ENCODE data around the gene MAPK8IP1.

DNA sequence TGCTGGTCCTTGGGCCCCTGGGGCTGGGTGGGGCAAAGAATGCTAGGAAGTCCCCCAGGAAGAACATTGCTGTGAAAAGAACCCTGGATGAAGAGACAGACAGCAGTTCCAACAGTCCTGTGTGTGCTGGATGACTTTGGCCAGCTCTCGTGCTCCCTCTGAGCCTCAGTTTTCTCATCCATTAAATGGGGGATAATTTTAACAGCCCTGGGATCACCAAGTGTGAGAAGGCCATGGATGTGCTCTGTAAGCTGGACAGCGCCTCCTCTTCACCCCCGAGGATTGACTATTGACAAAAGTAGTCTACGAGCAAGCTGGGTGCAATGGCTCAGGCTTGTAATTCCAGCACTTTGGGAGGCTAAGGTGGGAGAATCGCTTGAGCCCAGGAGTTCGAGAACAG, 39.5 kb downstream of the MAPK8IP1 start:
- TF ChIP-seq, protein P1, sequence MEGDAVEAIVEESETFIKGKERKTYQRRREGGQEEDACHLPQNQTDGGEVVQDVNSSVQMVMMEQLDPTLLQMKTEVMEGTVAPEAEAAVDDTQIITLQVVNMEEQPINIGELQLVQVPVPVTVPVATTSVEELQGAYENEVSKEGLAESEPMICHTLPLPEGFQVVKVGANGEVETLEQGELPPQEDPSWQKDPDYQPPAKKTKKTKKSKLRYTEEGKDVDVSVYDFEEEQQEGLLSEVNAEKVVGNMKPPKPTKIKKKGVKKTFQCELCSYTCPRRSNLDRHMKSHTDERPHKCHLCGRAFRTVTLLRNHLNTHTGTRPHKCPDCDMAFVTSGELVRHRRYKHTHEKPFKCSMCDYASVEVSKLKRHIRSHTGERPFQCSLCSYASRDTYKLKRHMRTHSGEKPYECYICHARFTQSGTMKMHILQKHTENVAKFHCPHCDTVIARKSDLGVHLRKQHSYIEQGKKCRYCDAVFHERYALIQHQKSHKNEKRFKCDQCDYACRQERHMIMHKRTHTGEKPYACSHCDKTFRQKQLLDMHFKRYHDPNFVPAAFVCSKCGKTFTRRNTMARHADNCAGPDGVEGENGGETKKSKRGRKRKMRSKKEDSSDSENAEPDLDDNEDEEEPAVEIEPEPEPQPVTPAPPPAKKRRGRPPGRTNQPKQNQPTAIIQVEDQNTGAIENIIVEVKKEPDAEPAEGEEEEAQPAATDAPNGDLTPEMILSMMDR (IDR thresholded peaks at IDR 0.05 in 8 of 11, conservative IDR thresholded peaks at IDR 0.05 in 3 of 11), result no peak
- TF ChIP-seq POLR2A (IDR thresholded peaks at IDR 0.05), result no peak
- TF ChIP-seq POLR2AphosphoS5 (IDR thresholded peaks at IDR 0.05), result no peak
